Measurements from ENCODE around the gene TRAPPC1. TPM values are rescaled to one million over a fixed set of nuclear protein-coding genes. Genes with fewer than 3 reads are reported as not detected.
A peak's percentile ranks its signal among the peaks of the same experiment; 100 is the strongest.

The TRAPPC1 gene
- total RNA-seq, 2 donors from 2014 or later = 52.4 to 68.2 TPM

- peak overlapping the region; percentile 62 to 75 for H3K27ac ChIP-seq
- peak overlapping the region; percentile 82 to 87 for H3K4me3 ChIP-seq
- no peaks in the 10 kb centered on the region for H3K9me3 ChIP-seq
- DNase-seq (ENCODE audit: low spot score) = no peak
- TF ChIP-seq, protein P1, sequence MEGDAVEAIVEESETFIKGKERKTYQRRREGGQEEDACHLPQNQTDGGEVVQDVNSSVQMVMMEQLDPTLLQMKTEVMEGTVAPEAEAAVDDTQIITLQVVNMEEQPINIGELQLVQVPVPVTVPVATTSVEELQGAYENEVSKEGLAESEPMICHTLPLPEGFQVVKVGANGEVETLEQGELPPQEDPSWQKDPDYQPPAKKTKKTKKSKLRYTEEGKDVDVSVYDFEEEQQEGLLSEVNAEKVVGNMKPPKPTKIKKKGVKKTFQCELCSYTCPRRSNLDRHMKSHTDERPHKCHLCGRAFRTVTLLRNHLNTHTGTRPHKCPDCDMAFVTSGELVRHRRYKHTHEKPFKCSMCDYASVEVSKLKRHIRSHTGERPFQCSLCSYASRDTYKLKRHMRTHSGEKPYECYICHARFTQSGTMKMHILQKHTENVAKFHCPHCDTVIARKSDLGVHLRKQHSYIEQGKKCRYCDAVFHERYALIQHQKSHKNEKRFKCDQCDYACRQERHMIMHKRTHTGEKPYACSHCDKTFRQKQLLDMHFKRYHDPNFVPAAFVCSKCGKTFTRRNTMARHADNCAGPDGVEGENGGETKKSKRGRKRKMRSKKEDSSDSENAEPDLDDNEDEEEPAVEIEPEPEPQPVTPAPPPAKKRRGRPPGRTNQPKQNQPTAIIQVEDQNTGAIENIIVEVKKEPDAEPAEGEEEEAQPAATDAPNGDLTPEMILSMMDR (IDR thresholded peaks at IDR 0.05) = no peak
- peaks cover 0 to 43% of the 10 kb centered on the region in 2 donors for H3K4me1 ChIP-seq
- H3K27me3 ChIP-seq = no peaks in the 10 kb centered on the region
- no peaks in the 10 kb centered on the region for H3K36me3 ChIP-seq
Measured at GRCh38 chr17:7883781-7884386, 47.9 kb downstream of the TRAPPC1 start.

GRCh38 chr17:7882629-7883028 is 49.1 kb downstream of the TRAPPC1 start:
- Histone ChIP-seq H3K4me3 (no peak overlapping the region), H3K27me3 (no peaks in the 10 kb centered on the region), H3K27ac (peak overlapping the region in 1 of 2 donors; percentile 9), H3K36me3 (no peaks in the 10 kb centered on the region), H3K9me3 (no peaks in the 10 kb centered on the region), H3K4me1 (peaks cover 0 to 31% of the 10 kb centered on the region in 2 donors)
- TF ChIP-seq, protein P1 (IDR thresholded peaks at IDR 0.05) = no peak
- no peak for DNase-seq (ENCODE audit: low spot score)

DNA sequence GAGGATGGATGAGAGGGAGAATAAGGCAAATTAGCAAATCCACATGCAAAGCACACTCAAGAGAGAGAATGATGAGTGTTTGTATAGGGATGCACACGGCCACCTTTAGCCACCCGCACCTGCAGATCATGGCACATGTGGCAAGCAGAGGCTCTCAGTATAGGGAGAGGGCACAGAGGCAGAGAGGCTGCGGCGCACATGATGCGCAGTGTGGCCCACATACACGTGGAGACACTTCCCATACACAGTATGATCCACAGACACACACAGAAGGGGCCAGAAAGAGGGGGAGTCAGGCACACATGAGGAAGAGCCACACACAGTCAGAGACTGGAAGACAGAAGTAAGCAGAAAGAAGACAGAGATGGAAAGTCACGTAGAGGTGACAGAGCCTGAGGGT is 49.7 kb downstream of the TRAPPC1 start:
- H3K27ac ChIP-seq = no peak overlapping the region
- no peaks in the 10 kb centered on the region for H3K9me3 ChIP-seq
- no peaks in the 10 kb centered on the region for H3K36me3 ChIP-seq
- H3K4me3 ChIP-seq = no peak overlapping the region
- DNase-seq (ENCODE audit: low spot score) = no peak
- H3K4me1 ChIP-seq = peaks cover 0 to 26% of the 10 kb centered on the region in 2 donors
- no peaks in the 10 kb centered on the region for H3K27me3 ChIP-seq
- TF ChIP-seq, protein P1 (IDR thresholded peaks at IDR 0.05) = no peak

- Histone ChIP-seq H3K27ac (no peak overlapping the region), H3K27me3 (no peaks in the 10 kb centered on the region), H3K4me1 (peaks cover 0 to 20% of the 10 kb centered on the region in 2 donors), H3K36me3 (no peaks in the 10 kb centered on the region), H3K4me3 (no peak overlapping the region), H3K9me3 (no peaks in the 10 kb centered on the region)
- TF ChIP-seq, protein P1 (IDR thresholded peaks at IDR 0.05) = no peak
- DNase-seq (ENCODE audit: low spot score) = no peak
Measured at GRCh38 chr17:7881276-7882054, 50.3 kb downstream of the TRAPPC1 start.

Other genes with a start within 250 kb of the TRAPPC1 start
- 10 to 100 TPM; 12.9 to 20.1 TPM for gene TP53, start 244.5 kb downstream of the TRAPPC1 start, total RNA-seq
- 1 to 10 TPM; 3.7 to 6.1 TPM for gene WRAP53, start 243.5 kb downstream of the TRAPPC1 start, total RNA-seq
- gene EFNB3, start 226.7 kb downstream of the TRAPPC1 start, total RNA-seq = 1 to 10 TPM; 2.1 to 5.9 TPM
- under 1 TPM in 1 of 2 donors, not detected in 1; 0.08 TPM for gene DNAH2, start 214.2 kb downstream of the TRAPPC1 start, total RNA-seq
- gene KDM6B, start 97.7 kb downstream of the TRAPPC1 start, total RNA-seq = 10 to 100 TPM; 11.0 to 11.1 TPM
- gene TMEM88, start 76.9 kb downstream of the TRAPPC1 start, total RNA-seq = 10 to 100 TPM; 42.5 to 53.2 TPM
- gene NAA38, start 74.4 kb downstream of the TRAPPC1 start, total RNA-seq = 10 to 100 TPM; 77.1 to 85.0 TPM
- gene CYB5D1, start 73.9 kb downstream of the TRAPPC1 start, total RNA-seq = 1 to 10 TPM; 5.1 to 6.8 TPM
- 10 to 100 TPM; 17.6 to 44.7 TPM for gene CHD3, start 43.2 kb downstream of the TRAPPC1 start, total RNA-seq
- gene RNF227, start 15.7 kb downstream of the TRAPPC1 start, total RNA-seq = 1 to 10 TPM; 1.6 to 5.8 TPM
- under 1 TPM in 1 of 2 donors, not detected in 1; 0.39 TPM for gene KCNAB3, start 2.1 kb downstream of the TRAPPC1 start, total RNA-seq
- gene CNTROB, start 260 bp upstream of the TRAPPC1 start, total RNA-seq = 1 to 10 TPM; 4.6 to 8.3 TPM
- gene GUCY2D, start 70.7 kb upstream of the TRAPPC1 start, total RNA-seq = not detected
- gene ALOX15B, start 107.1 kb upstream of the TRAPPC1 start, total RNA-seq = 1 to 10 TPM; 1.2 to 1.8 TPM
- under 1 TPM in 1 of 2 donors, not detected in 1; 0.43 TPM for gene ALOX12B, start 155.8 kb upstream of the TRAPPC1 start, total RNA-seq
- gene ALOXE3, start 186.6 kb upstream of the TRAPPC1 start, total RNA-seq = under 1 TPM in 1 of 2 donors, not detected in 1; 0.20 TPM
- gene HES7, start 192.2 kb upstream of the TRAPPC1 start, total RNA-seq = not detected
- gene PER1, start 220.5 kb upstream of the TRAPPC1 start, total RNA-seq = 10 to 100 TPM; 59.4 to 75.0 TPM
- 10 to 100 TPM; 27.4 to 39.7 TPM for gene VAMP2, start 231.0 kb upstream of the TRAPPC1 start, total RNA-seq
- gene TMEM107, start 244.4 kb upstream of the TRAPPC1 start, total RNA-seq = 10 to 100 TPM in 1 of 2 donors, 1 to 10 TPM in 1; 7.3 to 11.0 TPM

Data from right atrium auricular region (tissue), 2 donors.